Hematopoietic multipotent progenitor cell treated with erythropoietin and hydrocortisone succinate and interleukin-3 and kit ligand, for 8 days (in vitro differentiated cells): ENCODE measurements around the gene SH3RF3.

Source experiments
- DNase-seq: peaks from one replicate; pipeline ENCODE4 v3.0.0-alpha.2; 2015

SH3RF3 gene

GRCh38 chr2:109345653-109346480 is 216.9 kb downstream of the SH3RF3 start:
- DNase-seq, result no peak

GRCh38 chr2:109346601-109347228 is 217.7 kb downstream of the SH3RF3 start:
- no peak for DNase-seq

GRCh38 chr2:109347626-109348025 is 218.6 kb downstream of the SH3RF3 start:
- no peak for DNase-seq

- no peak for DNase-seq
These were observed 219.2 kb downstream of the SH3RF3 start for GRCh38 chr2:109348190-109348589.

GRCh38 chr2:109348671-109349502 is 219.9 kb downstream of the SH3RF3 start:
- no peak for DNase-seq

- DNase-seq, result no peak
These were observed 220.8 kb downstream of the SH3RF3 start for GRCh38 chr2:109349503-109350465.

- no peak for DNase-seq
These were observed 221.5 kb downstream of the SH3RF3 start for GRCh38 chr2:109350526-109350925.

- DNase-seq, result no peak
These were observed 222.3 kb downstream of the SH3RF3 start for GRCh38 chr2:109351164-109351756.

- DNase-seq, result no peak
These were observed 223.3 kb downstream of the SH3RF3 start for GRCh38 chr2:109352056-109352897.

- no peak for DNase-seq
These were observed 224.1 kb downstream of the SH3RF3 start for GRCh38 chr2:109352898-109353689.

- DNase-seq, result no peak
These were observed 225.1 kb downstream of the SH3RF3 start for GRCh38 chr2:109353806-109354745.

- no peak for DNase-seq
These were observed 226.3 kb downstream of the SH3RF3 start for GRCh38 chr2:109355192-109355843.

- no peak for DNase-seq
These were observed 227.5 kb downstream of the SH3RF3 start for GRCh38 chr2:109356324-109357035.

- DNase-seq, result no peak
These were observed 235.2 kb downstream of the SH3RF3 start for GRCh38 chr2:109364217-109364616.

GRCh38 chr2:109365131-109365530 is 236.1 kb downstream of the SH3RF3 start:
- no peak for DNase-seq

- no peak for DNase-seq
These were observed 238.7 kb downstream of the SH3RF3 start for GRCh38 chr2:109367683-109368082.

- DNase-seq, result no peak
These were observed 239.8 kb downstream of the SH3RF3 start for GRCh38 chr2:109368798-109369197.
